ENCODE results near the gene PAQR5. TPM values are rescaled to one million over a fixed set of nuclear protein-coding genes. Genes with fewer than 3 reads are reported as not detected.

The PAQR5 gene
- total and polyA plus RNA-seq, 4 donors, result 0.19 to 1.1 (median 0.53) TPM

GRCh38 chr15:69391046-69391757, 92.5 kb downstream of the PAQR5 start:
- no peaks in the 10 kb centered on the region for H3K27me3 ChIP-seq (ENCODE audit: control insufficient read depth in 4 of 4, insufficient read depth in 4 of 4, low read length in 3 of 4)
- no peaks in the 10 kb centered on the region for H3K36me3 ChIP-seq (ENCODE audit: control insufficient read depth in 4 of 4, insufficient read depth in 3 of 4, low read depth in 1 of 4, low read length in 3 of 4)
- H3K4me3 ChIP-seq (ENCODE audit: low read depth in 1 of 3, low read length in 3 of 3), result no peak overlapping the region
- no peak overlapping the region for H3K9ac ChIP-seq (ENCODE audit: low read depth in 1 of 2, low read length in 2 of 2)
- TF ChIP-seq REST (IDR thresholded peaks at IDR 0.05) (no peak), RXRA (IDR thresholded peaks at IDR 0.05) (no peak), EGR1 (IDR thresholded peaks at IDR 0.05; ENCODE audit: low read depth in 2 of 2) (no peak), GABPA (IDR thresholded peaks at IDR 0.05 in 1 of 2, conservative IDR thresholded peaks at IDR 0.05 in 1 of 2) (no peak), MAX (IDR thresholded peaks at IDR 0.05) (no peak), NR2F2 (IDR thresholded peaks at IDR 0.05) (no peak), SP1 (IDR thresholded peaks at IDR 0.05) (no peak), HNF4G (IDR thresholded peaks at IDR 0.05) (no peak), RAD21 (IDR thresholded peaks at IDR 0.05) (no peak), FOXA2 (IDR thresholded peaks at IDR 0.05) (no peak), JUND (IDR thresholded peaks at IDR 0.05) (no peak), TAF1 (conservative IDR thresholded peaks at IDR 0.05) (no peak), FOXA1 (IDR thresholded peaks at IDR 0.05) (no peak), HNF4A (conservative IDR thresholded peaks at IDR 0.05) (no peak)
- TF ChIP-seq, protein P1, sequence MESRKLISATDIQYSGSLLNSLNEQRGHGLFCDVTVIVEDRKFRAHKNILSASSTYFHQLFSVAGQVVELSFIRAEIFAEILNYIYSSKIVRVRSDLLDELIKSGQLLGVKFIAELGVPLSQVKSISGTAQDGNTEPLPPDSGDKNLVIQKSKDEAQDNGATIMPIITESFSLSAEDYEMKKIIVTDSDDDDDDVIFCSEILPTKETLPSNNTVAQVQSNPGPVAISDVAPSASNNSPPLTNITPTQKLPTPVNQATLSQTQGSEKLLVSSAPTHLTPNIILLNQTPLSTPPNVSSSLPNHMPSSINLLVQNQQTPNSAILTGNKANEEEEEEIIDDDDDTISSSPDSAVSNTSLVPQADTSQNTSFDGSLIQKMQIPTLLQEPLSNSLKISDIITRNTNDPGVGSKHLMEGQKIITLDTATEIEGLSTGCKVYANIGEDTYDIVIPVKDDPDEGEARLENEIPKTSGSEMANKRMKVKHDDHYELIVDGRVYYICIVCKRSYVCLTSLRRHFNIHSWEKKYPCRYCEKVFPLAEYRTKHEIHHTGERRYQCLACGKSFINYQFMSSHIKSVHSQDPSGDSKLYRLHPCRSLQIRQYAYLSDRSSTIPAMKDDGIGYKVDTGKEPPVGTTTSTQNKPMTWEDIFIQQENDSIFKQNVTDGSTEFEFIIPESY (IDR thresholded peaks at IDR 0.05), result no peak
- TF ChIP-seq, protein P2, sequence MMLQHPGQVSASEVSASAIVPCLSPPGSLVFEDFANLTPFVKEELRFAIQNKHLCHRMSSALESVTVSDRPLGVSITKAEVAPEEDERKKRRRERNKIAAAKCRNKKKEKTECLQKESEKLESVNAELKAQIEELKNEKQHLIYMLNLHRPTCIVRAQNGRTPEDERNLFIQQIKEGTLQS (IDR thresholded peaks at IDR 0.05), result no peak
- TF ChIP-seq, protein P3, sequence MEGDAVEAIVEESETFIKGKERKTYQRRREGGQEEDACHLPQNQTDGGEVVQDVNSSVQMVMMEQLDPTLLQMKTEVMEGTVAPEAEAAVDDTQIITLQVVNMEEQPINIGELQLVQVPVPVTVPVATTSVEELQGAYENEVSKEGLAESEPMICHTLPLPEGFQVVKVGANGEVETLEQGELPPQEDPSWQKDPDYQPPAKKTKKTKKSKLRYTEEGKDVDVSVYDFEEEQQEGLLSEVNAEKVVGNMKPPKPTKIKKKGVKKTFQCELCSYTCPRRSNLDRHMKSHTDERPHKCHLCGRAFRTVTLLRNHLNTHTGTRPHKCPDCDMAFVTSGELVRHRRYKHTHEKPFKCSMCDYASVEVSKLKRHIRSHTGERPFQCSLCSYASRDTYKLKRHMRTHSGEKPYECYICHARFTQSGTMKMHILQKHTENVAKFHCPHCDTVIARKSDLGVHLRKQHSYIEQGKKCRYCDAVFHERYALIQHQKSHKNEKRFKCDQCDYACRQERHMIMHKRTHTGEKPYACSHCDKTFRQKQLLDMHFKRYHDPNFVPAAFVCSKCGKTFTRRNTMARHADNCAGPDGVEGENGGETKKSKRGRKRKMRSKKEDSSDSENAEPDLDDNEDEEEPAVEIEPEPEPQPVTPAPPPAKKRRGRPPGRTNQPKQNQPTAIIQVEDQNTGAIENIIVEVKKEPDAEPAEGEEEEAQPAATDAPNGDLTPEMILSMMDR (IDR thresholded peaks at IDR 0.05; ENCODE audit: low read depth, low read length, missing input control), result no peak
- no peak overlapping the region for H3K27ac ChIP-seq (ENCODE audit: low read depth in 1 of 2, low read length in 2 of 2)
- no peak for DNase-seq (ENCODE audit: low spot score)
- WGBS, result 91% methylated on average over 11 of the region's 11 CpGs
- no peaks in the 10 kb centered on the region for H3K9me3 ChIP-seq (ENCODE audit: control insufficient read depth in 4 of 4, low read length in 3 of 4)
- H3K4me1 ChIP-seq (ENCODE audit: control insufficient read depth in 4 of 4, insufficient read depth in 4 of 4, low read length in 3 of 4), result peaks cover 0 to 5% (median 2%) of the 10 kb centered on the region in 4 donors

Measured in liver (tissue), 9 donors.